GM18511 (cell line): ENCODE measurements around the gene DBP.

ENCODE experiments used
- ATAC-seq: cut with Tn5 transposase; IDR thresholded peaks from one replicate; pipeline ENCODE4 v1.9.1; 2021; ENCODE audit warnings: mild to moderate bottlenecking, moderate library complexity; ENCODE audit not compliant: unreplicated experiment

DBP gene

GRCh38 chr19:48628486-48629296, 8.5 kb downstream of the DBP start:
- no peak for ATAC-seq

DNA sequence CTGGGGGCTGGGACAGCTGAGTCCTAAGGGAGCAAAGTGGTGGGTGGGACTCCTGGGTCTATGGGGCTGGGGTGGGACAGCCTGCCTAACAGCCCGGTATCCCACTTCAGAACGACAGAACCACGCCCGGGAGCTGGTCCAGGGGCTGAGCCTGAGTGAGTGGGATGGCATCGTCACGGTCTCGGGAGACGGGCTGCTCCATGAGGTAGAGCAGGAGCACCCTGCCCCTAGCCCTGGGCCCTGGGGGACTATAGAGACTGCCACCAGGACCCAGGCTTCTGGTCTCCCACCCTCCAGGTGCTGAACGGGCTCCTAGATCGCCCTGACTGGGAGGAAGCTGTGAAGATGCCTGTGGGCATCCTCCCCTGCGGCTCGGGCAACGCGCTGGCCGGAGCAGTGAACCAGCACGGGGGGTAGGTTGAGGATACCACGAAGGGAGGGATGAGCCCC, 9.3 kb downstream of the DBP start:
- no peak for ATAC-seq

DNA sequence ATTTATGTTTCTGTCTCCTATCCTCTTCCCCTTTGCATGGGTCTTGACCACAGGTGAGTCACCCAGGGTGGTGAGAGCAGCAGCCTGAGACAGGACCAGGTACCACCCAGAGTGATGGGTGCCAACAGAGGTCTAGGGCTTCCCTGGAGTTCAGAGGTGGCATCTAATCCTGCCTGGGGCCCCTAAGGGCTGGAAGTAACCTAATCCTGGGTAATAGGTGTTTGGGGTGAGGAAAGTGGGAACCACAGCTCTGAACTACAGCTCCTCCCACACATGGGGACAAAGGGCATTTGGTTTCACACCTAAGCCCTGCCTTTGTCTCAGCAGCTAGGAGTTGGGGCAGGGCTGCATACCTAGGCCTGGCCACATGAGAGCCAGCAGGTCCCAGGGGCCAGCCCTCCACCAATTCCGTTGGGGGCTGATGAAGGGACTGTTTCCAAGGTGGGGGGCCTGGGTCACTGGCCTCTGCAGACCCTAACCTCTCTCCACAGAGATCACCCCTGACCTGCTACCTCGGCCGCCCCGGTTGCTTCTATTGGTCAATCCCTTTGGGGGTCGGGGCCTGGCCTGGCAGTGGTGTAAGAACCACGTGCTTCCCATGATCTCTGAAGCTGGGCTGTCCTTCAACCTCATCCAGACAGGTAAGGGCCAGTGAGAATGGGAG, 9.8 kb downstream of the DBP start:
- no peak for ATAC-seq

GRCh38 chr19:48625891-48626327, 11.3 kb downstream of the DBP start:
- ATAC-seq: no peak

DNA sequence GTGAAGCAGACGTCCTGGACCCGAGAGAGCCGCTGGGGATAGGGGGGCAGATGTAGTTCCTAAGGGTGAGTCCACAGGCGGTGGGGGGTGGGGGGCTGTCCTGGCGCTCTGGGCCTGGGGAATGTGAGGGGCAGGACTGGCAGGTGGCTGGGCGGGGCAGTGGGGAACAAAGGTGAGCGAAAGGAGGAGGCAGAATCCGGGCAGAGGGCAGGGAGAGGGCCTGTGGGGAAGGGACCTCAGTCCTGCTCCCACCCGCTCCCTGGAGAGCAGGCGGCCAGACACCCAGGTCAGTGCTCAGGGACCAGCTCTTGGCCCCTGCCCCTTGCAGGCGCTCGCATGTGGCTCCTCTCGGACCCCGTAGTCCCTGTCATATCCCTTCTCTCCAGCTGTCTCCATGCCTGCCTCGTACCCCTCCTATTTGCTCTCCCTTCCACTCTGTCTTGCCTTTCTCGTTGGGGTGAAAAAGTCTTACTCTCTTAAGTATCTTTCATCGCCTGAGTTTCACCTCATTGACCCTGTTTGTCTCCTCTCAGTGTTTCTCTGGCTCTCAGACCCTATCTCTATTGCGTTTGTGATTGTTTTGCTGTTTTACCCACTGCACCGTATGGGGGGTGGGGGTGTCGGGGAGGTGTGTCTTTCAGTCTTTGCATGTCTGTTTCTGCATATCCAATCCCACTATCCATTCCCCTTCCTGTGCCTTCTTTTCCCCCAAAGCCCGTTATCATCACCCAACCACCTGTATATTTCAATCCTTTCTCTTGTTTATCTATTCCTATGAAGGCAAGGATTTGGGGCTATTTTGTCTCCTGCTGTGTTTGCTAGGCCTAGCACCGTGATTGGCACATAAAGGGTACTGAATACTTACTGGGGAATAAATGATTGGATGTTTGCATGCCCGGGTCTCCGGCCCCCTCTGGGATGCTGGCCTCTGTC, 12.1 kb downstream of the DBP start:
- no peak for ATAC-seq

DNA sequence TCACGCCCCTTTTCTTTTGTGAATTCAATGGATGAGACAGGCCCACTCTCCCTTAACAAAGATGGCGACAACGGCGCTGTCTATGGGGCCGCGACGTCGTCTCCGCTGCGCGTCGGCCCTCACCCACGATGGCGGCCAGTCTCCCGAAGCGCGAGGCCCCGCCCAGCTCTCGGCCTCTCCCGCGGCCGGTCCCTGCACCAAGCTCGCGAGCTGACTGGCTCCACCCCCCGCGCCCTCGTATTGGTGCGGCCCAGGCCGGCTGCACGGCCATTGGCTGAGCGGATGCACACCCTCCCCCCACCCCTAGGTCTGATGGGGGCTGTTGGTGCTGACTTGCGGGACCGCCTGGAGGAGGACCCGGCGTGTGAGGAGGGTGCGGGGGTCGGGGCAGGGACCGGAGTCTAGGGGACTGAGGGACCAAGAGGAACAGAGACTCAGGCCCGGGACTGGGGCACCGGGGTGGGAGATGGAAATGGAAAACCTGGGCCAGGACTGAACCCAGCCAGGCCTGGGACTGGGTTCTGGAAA, 13.0 kb downstream of the DBP start:
- peak; percentile 78 for ATAC-seq

- no peak for ATAC-seq
These were observed 13.6 kb downstream of the DBP start for GRCh38 chr19:48623556-48624066.

DNA sequence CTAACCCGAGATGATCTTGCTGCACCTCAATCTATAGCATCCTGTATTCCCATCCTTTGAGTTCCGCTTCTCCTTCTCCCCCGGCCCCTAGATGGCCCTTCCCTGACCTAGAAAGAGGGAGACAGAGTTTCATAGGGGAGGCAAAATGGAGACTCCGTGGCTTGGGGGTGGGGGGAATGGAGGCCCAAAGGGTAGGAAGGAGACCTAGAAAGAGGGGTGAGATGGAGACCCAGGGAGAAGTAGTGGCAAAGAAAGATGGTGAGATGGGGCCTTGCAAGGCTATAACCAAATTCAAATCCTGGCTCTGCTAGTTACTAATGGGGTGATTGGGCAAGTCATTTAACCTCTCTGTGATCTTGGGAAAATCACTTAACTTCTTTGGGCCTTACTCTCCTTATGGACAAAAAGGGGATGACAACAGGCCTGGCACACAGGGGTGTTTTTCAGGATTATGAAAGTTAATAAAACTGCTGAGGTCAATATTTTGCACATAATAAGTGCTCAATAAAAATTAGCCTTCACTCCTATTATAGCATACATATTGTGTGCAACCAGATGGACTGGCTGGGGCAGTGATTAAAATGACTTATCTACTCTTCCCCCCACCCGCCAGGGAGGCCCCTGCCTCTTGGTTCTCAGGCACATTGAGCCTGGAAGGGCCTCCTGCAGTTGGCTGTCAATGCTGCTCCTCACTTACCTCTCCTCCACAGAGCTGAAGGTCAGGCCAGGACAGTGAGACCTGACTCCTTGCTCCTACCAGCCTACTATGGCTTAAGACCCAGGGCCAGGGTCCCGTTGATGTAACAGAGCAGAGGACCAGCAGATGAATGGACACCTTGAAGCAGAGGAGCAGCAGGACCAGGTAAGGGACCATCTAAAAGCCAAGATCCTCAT, 17.2 kb downstream of the DBP start:
- ATAC-seq: no peak

DNA sequence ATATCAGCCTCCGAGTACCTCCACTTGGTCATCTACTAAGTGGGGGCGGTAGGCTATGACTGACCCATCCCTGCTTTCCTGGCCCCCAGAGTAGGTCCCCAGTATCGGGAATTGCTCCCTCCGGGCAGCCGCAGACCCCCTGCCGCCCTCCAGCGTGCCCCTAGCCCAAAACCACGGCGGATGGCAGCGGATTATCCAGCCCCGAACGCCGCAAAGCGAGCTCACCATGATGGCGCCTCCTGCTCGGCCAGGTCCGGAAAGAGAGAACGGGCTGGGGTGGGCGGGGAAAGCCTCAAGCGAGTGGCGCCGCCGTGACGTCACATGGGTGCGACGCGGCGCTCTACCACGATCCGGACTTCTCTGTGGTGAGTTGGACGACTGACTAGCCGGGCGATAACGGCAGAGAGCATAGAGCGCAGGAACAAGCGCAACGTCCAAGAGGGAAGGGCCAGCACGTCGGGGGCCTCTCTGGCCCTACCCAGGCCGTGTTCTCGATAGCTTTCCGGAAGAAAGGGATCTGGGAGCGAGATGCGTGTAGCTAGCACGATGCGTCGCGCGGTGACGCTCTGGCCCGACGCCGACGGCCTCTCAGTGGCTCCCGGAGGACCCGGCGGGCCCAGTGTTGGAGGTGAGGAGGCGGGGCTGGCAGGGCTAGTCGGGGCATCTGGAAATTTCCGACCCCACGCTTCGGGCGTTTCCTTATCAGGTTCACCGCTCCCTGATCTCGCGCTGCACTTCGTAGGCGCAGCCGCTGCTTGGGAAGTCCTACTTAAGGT, 18.1 kb downstream of the DBP start, which contains the start of the genes RPL18 and SPHK2:
Gene RPL18 (minus strand): TSS at position 263 of the 776 bp plus-strand sequence. CDS start 35 bp downstream, at position 228.
Gene SPHK2 (plus strand): TSS at position 591 of the 776 bp plus-strand sequence. CDS start 1,009 bp downstream, outside the sequence.
- ATAC-seq: peak; percentile 83

DNA sequence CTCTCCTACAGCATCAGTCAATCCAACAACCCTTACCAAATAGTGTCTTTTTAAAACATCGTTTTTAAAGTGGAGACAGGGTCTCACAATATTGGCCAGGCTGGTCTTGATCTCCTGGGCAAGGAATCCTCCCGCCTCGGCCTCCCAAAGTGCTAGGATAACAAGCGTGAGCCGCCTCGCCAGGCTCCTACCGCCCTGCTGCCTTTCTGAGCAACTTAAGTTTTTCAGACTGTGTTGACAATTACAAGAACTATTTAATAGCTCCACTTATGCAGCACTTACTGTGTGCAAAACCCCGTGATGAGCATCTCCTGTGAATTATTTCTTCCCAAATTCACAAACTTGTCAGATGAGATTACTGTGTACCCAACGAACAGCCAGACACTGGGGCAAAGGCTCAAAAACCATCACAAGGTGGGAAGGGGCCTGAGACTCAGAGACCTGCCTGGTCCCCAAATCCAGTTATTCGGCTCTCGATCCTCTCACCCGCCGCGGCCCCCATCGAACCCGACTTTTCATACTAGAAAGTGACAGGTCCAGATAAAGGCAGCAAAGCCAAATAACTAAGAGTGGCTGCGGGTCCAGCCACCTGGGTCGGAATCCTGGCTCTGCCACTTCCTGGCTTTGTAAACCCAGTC, 18.8 kb downstream of the DBP start:
- no peak for ATAC-seq

DNA sequence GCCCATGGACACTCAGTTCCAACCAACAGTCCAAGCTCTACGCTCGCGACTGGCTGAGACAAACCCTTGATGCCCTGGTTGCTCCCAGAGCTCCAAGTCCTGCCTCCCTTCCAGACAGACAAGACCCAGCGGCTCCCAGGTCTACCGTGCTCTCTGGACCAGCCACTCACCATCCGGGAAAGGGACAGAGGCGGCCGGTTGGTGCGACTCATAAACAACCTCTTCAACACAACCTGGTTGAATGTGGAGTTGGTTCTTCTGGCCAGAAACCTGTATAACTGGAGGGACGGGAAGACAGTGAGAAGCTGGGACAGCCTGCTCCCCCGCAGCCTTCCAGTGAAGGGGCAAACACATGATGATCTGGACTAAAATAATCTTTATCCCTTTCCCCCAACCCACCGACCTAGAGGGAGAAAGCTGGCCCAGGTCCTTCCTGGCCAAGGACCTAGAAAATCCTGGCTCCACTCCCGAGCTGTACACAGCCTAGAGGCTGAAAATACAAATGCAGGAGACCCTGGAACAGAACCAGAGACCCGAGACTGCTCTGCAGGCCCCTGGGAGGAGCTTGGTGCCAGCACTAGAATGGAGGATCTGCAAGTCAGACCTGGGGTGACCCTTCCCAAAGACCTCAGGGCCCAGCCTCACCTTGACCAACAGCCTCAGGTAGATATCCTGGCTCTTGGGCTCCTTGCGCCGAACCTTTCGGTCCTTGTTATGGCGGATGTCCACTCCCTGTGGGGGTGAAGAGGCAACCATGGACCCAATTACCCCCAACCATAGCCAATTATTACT, 19.8 kb downstream of the DBP start:
- ATAC-seq: no peak

- no peak for ATAC-seq
These were observed 20.6 kb downstream of the DBP start for GRCh38 chr19:48616491-48617056.

DNA sequence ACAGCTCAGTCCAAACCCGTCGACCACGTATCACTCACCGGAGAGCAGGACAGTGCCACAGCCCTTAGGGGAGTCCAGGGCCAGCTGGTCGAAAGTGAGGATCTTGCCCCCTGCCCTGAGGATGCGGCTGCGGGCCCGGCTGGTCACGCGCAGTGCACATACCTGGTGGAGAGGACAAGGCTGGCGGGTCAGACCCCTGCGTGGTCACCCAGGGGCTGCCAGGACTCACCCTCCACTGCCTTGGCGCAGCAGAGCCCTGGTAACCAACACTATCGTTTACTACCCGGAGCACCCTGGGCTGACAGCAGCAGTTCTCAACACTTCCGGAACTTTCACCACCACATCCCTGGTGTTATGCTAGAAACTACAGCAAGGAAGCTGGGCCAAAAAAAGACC, 21.1 kb downstream of the DBP start:
- ATAC-seq: no peak

GRCh38 chr19:48615231-48616040, 21.7 kb downstream of the DBP start:
- ATAC-seq: no peak

DNA sequence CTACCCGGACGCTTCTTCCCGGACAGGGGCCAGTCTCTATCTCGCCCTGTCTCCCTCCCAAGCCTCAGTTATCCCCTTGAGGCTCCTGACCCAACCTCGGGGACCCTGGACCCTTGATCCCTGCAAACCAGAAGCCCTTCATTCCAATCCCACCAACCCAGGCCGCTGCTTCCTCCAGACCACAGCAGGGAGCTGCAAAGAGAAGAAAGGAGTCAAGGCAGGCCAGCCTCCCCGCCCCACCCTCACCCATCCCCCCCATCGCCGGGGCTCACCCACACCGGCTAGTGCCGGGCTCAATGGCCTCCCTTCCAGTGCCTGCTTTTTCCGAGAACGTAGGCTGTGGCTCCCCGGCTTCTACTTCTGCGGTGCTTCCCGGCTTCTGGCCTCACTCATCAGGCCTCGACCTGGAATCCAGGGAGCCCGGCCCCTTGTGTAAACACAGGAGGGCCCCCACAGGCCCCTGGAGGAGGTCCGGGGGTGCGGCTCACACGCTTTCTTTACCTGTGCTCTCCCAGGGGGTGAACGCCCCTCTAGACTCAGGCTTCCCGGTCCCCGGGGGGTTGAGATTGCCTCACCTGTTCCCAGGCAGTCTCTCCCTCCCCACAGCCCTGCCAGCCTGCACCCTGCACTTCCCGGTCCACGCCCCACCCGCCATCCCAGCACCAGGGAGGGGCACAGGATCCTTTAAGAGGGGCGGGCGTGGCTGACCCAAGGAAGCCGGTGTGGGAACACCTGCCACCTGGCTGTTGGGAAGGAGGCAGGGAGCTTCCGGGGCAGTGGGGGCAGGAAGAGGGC, 22.5 kb downstream of the DBP start, which contains the start of gene FAM83E:
Gene FAM83E (minus strand): TSS at position 641 of the 795 bp plus-strand sequence. CDS start 1,704 bp downstream, outside the sequence.
- ATAC-seq: no peak
